ENCODE measurements around the gene GNG3. TPM values are rescaled to one million over a fixed set of nuclear protein-coding genes. Genes with fewer than 3 reads are reported as not detected.

Gene GNG3
- total and polyA plus RNA-seq, 2 of the 4 experiments (the other 2 are of a cell fraction) = not detected

GRCh38 chr11:62671608-62672389 is 35.7 kb upstream of the GNG3 start, which contains the start of the genes LBHD1 and UQCC3:
Gene LBHD1, minus strand, starts transcription at chr11:62672267. Its CDS starts 2,236 bp downstream, at chr11:62670031.
Gene UQCC3, plus strand, starts transcription at chr11:62671673. Its CDS starts 73 bp downstream, at chr11:62671746.
- no peaks in the 10 kb centered on the region for H3K9me3 ChIP-seq (ENCODE audit: control insufficient read depth, insufficient read depth, low read length)
- H3K9ac ChIP-seq (ENCODE audit: low read depth, low read length) = peak within 1 kb of the TSS; percentile 95
- peak within 1 kb of the TSS; percentile 98 for H3K23ac ChIP-seq (ENCODE audit: low read depth, low read length)
- peaks cover 23 to 53% of the 10 kb centered on the region in 2 experiments for H3K79me1 ChIP-seq (ENCODE audit: low read depth in 1 of 2, low read length in 2 of 2)
- CTCF ChIA-PET = interaction anchor here (0.6 kb wide), 1 partner anchor 130 kb away, joined by 7 read pairs; no protein-coding TSS in a partner anchor
- H3K36me3 ChIP-seq (ENCODE audit: control insufficient read depth, insufficient read depth, low read length) = peaks cover 16% of the 10 kb centered on the region
- peak within 1 kb of the TSS; percentile 93 for H2AK9ac ChIP-seq (replicated peaks; ENCODE audit: low read depth, low read length, poor library complexity)
- peaks cover 3% of the 10 kb centered on the region; the same call in 1 of the 2 replicates for H3K9me1 ChIP-seq (ENCODE audit: insufficient read depth, low read length)
- H3K27ac ChIP-seq (ENCODE audit: insufficient read depth, low read length) = peak within 1 kb of the TSS; percentile 96
- in situ Hi-C loops (cut with MboI; ENCODE audit: low sequenced_read_pairs) (no loop called here), intact Hi-C loops (cut with micrococcal nuclease) (loop anchor here (1.0 kb wide), 1 partner anchor 8 kb away; the partner anchor contains the start of gene UBXN1), dilution Hi-C loops (cut with HindIII; ENCODE audit: low sequenced_read_pairs, unreplicated experiment) (no loop called here)
- peak within 1 kb of the TSS; percentile 91 to 98 for H4K8ac ChIP-seq (ENCODE audit: low read depth in 2 of 2, low read length in 2 of 2)
- POLR2A ChIA-PET (ENCODE audit: unreplicated experiment) = interaction anchor here (0.5 to 1.4 kb wide), 6 partner anchors 9 to 1070 kb away, joined by 3 to 17 read pairs (median 4); partner anchors contain the start of genes HNRNPUL2 and INTS5
- peak within 1 kb of the TSS; percentile 68 for H2BK5ac ChIP-seq (ENCODE audit: low read depth, low read length, poor library complexity, severe bottlenecking)
- H3K4ac ChIP-seq (ENCODE audit: low read depth, low read length) = peak within 1 kb of the TSS; percentile 93
- peak within 1 kb of the TSS; percentile 59 for H2BK120ac ChIP-seq (ENCODE audit: low read depth, low read length)
- DNase-seq (peak; percentile 85), ATAC-seq (ENCODE audit: low read depth) (peak; percentile 83)
- no peaks in the 10 kb centered on the region for H3K27me3 ChIP-seq (ENCODE audit: control insufficient read depth, insufficient read depth, low read length)
- peak within 1 kb of the TSS; percentile 92 for H3K56ac ChIP-seq (ENCODE audit: extremely low read depth, insufficient read depth, low read length)
- H2AFZ ChIP-seq (replicated peaks; ENCODE audit: low read length, poor library complexity) = peak within 1 kb of the TSS; percentile 98
- H2BK20ac ChIP-seq (ENCODE audit: low read depth, low read length) = no peak within 1 kb of the TSS
- WGBS, 2 experiments (ENCODE audit: extremely low coverage in 2 of 2, insufficient read length in 1 of 2) = 1% methylated on average over 37 of the region's 59 CpGs; no CpG with 5 or more reads in 1 of the 2 experiments
- H3K4me3 ChIP-seq (ENCODE audit: insufficient read depth, low read depth, low read length) = peak within 1 kb of the TSS; percentile 74
- H2BK15ac ChIP-seq (ENCODE audit: low read depth, low read length) = peak within 1 kb of the TSS; percentile 37; the same call in 1 of the 3 replicates
- no TSS peak for BruUV-seq (replicated peaks)
- peak within 1 kb of the TSS; percentile 66 for H3K18ac ChIP-seq (ENCODE audit: low read depth, low read length)
- H4K5ac ChIP-seq (ENCODE audit: low read depth, low read length) = peak within 1 kb of the TSS; percentile 97
- H4K91ac ChIP-seq (ENCODE audit: insufficient read depth, low read depth, low read length) = peak within 1 kb of the TSS; percentile 89
- peaks cover 4% of the 10 kb centered on the region for H3K4me1 ChIP-seq (ENCODE audit: control insufficient read depth, insufficient read depth, low read length)
- H3K4me2 ChIP-seq (ENCODE audit: low read depth, low read length) = peak within 1 kb of the TSS; percentile 96
- TF ChIP-seq MAFK (IDR thresholded peaks at IDR 0.05; ENCODE audit: low read depth, low read length) (peak; percentile 51; the same call in 1 of the 2 replicates), MAZ (IDR thresholded peaks at IDR 0.05; ENCODE audit: borderline replicate concordance, low read depth, low read length) (no peak), POLR2A (IDR thresholded peaks at IDR 0.05; ENCODE audit: low read depth, low read length) (peak; percentile 53; the same call in 1 of the 2 replicates)
- H3K14ac ChIP-seq (replicated peaks; ENCODE audit: low read depth, low read length) = peak within 1 kb of the TSS; percentile 97
- H2AK5ac ChIP-seq (ENCODE audit: low read depth, low read length) = peak within 1 kb of the TSS; percentile 76
- 0 out of 2 replicates have a peak, but pooled peaks cover 3% of the 10 kb centered on the region for H4K20me1 ChIP-seq (ENCODE audit: insufficient read depth, low read length)

All from IMR-90 (cell line).